SU-DHL-6 (cell line): ENCODE measurements around the gene ID3.

Experiments
- CTCF ChIP-seq: fragments of 200-600 bp; sonication (generic); IDR thresholded peaks from one replicate; pipeline ENCODE4 v1.5.1; 2017; ENCODE audit warnings: antibody characterized with exemption, mild to moderate bottlenecking, low read length, moderate library complexity; ENCODE audit not compliant: insufficient read depth, poor library complexity, severe bottlenecking
- EZH2phosphoT487 ChIP-seq: fragments of 200-600 bp; sonication (generic), shearing (Covaris generic); conservative IDR thresholded peaks from 2 replicates; pipeline ENCODE4 v1.6.1; 2018; ENCODE audit warnings: mild to moderate bottlenecking, antibody characterized with exemption, low read length, moderate library complexity, mixed read lengths

- TF ChIP-seq CTCF (no peak), EZH2phosphoT487 (no peak)
Observed at GRCh38 chr1:23578311-23578996, 19.2 kb upstream of the ID3 start.
